Measurements from ENCODE around the gene RPL7L1. TPM values are rescaled to one million over a fixed set of nuclear protein-coding genes. Genes with fewer than 3 reads are reported as not detected.

The RPL7L1 gene
- total and polyA plus RNA-seq, 8 donors = 7.2 to 105 (median 37.9) TPM

- Histone ChIP-seq H3K9me3 (no peaks in the 10 kb centered on the region), H3K4me3 (no peak overlapping the region), H3K27ac (no peak overlapping the region), H3K4me1 (peaks cover 6 to 21% (median 12%) of the 10 kb centered on the region in 4 donors), H3K27me3 (peaks cover 0 to 8% (median 8%) of the 10 kb centered on the region in 3 donors), H3K36me3 (no peaks in the 10 kb centered on the region)
- DNase-seq = peak in 1 of 2 donors; percentile 36
- intact Hi-C loops (cut with DNase I; ENCODE audit: low total_unique reads) = no loop called here
- 58 to 71% (median 63%) methylated on average over 5 of the region's 5 CpGs for WGBS, 5 donors
- no peak for TF ChIP-seq POLR2A (IDR thresholded peaks at IDR 0.05)
- TF ChIP-seq, protein P1, sequence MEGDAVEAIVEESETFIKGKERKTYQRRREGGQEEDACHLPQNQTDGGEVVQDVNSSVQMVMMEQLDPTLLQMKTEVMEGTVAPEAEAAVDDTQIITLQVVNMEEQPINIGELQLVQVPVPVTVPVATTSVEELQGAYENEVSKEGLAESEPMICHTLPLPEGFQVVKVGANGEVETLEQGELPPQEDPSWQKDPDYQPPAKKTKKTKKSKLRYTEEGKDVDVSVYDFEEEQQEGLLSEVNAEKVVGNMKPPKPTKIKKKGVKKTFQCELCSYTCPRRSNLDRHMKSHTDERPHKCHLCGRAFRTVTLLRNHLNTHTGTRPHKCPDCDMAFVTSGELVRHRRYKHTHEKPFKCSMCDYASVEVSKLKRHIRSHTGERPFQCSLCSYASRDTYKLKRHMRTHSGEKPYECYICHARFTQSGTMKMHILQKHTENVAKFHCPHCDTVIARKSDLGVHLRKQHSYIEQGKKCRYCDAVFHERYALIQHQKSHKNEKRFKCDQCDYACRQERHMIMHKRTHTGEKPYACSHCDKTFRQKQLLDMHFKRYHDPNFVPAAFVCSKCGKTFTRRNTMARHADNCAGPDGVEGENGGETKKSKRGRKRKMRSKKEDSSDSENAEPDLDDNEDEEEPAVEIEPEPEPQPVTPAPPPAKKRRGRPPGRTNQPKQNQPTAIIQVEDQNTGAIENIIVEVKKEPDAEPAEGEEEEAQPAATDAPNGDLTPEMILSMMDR (IDR thresholded peaks at IDR 0.05) = no peak
- TF ChIP-seq POLR2AphosphoS5 (IDR thresholded peaks at IDR 0.05) = no peak
- no peak for TF ChIP-seq EP300 (IDR thresholded peaks at IDR 0.05)
Observed at GRCh38 chr6:42907336-42907735, 27.9 kb downstream of the RPL7L1 start.

- Histone ChIP-seq H3K27ac (no peak overlapping the region), H3K4me3 (no peak overlapping the region), H3K36me3 (no peaks in the 10 kb centered on the region), H3K4me1 (peaks cover 6 to 10% (median 10%) of the 10 kb centered on the region in 4 donors), H3K27me3 (peaks cover 0 to 12% (median 8%) of the 10 kb centered on the region in 3 donors), H3K9me3 (no peaks in the 10 kb centered on the region)
- DNase-seq = no peak
- 79 to 88% (median 86%) methylated on average over 10 of the region's 10 CpGs for whole genome bisulfite sequencing, 5 donors
- TF ChIP-seq POLR2AphosphoS5 (IDR thresholded peaks at IDR 0.05) (no peak), EP300 (IDR thresholded peaks at IDR 0.05) (no peak), POLR2A (IDR thresholded peaks at IDR 0.05) (no peak)
- TF ChIP-seq, protein P1 (IDR thresholded peaks at IDR 0.05) = no peak
- intact Hi-C loops (cut with DNase I; ENCODE audit: low total_unique reads) = no loop called here
Observed at GRCh38 chr6:42909835-42910234, 30.4 kb downstream of the RPL7L1 start.

- H3K4me3 ChIP-seq = peak overlapping the region; percentile 37 to 49 (median 42)
- peak in 1 of 2 donors; percentile 63 for DNase-seq
- H3K36me3 ChIP-seq = no peaks in the 10 kb centered on the region
- H3K27ac ChIP-seq = peak overlapping the region in 1 of 5 donors; percentile 34
- H3K9me3 ChIP-seq = no peaks in the 10 kb centered on the region
- H3K27me3 ChIP-seq = peaks cover 0 to 19% (median 8%) of the 10 kb centered on the region in 3 donors
- intact Hi-C loops (cut with DNase I; ENCODE audit: low total_unique reads) = no loop called here
- 8 to 15% (median 11%) methylated on average over 40 to 49 of the region's 49 CpGs for WGBS, 5 donors
- TF ChIP-seq, protein P1 (IDR thresholded peaks at IDR 0.05) = no peak
- TF ChIP-seq EP300 (IDR thresholded peaks at IDR 0.05) (no peak), POLR2AphosphoS5 (IDR thresholded peaks at IDR 0.05) (no peak), POLR2A (IDR thresholded peaks at IDR 0.05) (no peak)
- peaks cover 6 to 10% (median 10%) of the 10 kb centered on the region in 4 donors for H3K4me1 ChIP-seq
Observed at GRCh38 chr6:42911171-42912021, 32.0 kb downstream of the RPL7L1 start.

DNA sequence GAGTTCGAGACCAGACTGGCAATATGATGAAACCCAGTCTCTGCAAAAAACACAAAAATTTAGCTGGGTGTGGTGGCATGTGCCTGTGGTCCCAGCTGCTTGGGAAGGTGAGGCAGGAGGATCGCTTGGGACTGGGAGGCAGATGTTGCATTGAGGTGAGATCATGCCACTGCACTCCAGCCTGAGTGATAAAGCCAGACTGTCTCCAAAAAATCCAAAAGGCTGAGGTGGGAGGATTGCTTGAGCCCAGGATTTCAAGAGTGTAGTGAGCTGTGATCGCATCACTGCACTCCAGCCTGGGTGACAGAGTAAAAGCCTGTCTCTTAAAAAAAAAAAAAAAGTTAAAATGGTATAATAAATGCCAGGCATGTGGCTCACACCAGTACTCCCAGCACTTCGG lies 35.1 kb downstream of the RPL7L1 start:
- Histone ChIP-seq H3K36me3 (no peaks in the 10 kb centered on the region), H3K9me3 (no peaks in the 10 kb centered on the region), H3K27ac (no peak overlapping the region), H3K4me3 (no peak overlapping the region), H3K4me1 (peaks cover 6 to 10% (median 10%) of the 10 kb centered on the region in 4 donors), H3K27me3 (peaks cover 0 to 23% (median 8%) of the 10 kb centered on the region in 3 donors)
- no peak for DNase-seq
- WGBS, 5 donors = 76 to 87% (median 84%) methylated on average over 4 of the region's 4 CpGs
- TF ChIP-seq POLR2AphosphoS5 (IDR thresholded peaks at IDR 0.05) (no peak), POLR2A (IDR thresholded peaks at IDR 0.05) (no peak), EP300 (IDR thresholded peaks at IDR 0.05) (no peak)
- TF ChIP-seq, protein P1 (IDR thresholded peaks at IDR 0.05) = no peak
- intact Hi-C loops (cut with DNase I; ENCODE audit: low total_unique reads) = no loop called here
